Measurements from ENCODE around the gene ZNF777. TPM values are rescaled to one million over a fixed set of nuclear protein-coding genes. Genes with fewer than 3 reads are reported as not detected.
A peak's percentile ranks its signal among the peaks of the same experiment; 100 is the strongest.

ZNF777 gene
- total and polyA plus RNA-seq, 9 of the 15 experiments (the other 6 are each of a cell fraction or from before 2014, with no cell fraction given) = 0.11 to 32.6 (median 9.0) TPM

DNA sequence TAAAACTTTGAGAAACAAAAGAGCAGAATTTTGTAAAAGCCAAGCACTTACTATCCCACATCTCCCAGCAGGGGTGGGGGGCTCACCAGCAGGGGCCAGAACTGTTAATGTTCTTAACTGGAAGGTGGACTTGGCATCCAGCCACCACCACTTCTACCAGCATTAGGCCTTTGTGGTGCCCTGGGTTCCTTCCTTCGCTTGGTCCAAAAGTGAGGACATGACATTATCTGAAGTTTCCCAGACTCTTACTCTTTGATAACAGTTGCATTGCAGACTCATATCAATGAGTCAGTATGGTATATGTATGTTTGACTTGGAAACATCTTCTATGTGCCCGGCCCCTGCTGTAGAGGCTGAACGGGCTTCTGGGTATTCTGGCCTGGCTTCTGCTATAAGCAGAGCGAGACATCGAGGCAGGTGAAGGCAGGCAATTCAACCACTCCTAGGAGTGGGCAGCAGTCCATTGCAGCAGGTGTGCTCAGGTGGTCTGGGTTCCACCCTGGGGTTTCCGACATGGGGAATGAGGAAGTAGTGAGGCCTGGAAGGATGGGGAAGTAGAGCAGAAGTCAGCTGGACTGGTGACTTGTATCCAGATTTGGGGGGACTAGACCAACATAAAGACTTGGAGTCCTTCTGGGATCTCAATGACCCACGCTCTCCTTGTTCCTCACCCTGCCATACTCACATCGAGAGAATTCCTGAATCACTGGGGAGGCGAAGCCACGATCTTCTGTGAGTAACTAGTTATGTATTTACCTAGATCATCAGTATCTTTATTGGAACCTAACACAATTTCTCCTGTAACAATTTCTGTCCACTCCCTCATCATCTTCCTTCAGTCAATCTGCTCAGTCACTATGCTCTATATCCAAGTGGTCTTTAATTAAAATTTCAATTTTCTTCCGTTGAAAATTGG lies 4.1 kb downstream of the ZNF777 start:
- Histone ChIP-seq H3K4me1 (replicated peaks in 1 of 2; ENCODE audit: control insufficient read depth in 2 of 2, insufficient read depth in 2 of 2, low read length in 2 of 2) (peaks cover 17 to 20% of the 10 kb centered on the region in 2 experiments), H3K4me3 (no peak overlapping the region), H3K79me2 (ENCODE audit: control insufficient read depth, insufficient read depth, low read length) (peaks cover 28% of the 10 kb centered on the region), H3K4me2 (ENCODE audit: insufficient read depth, low read length) (no peak overlapping the region), H2AFZ (ENCODE audit: low read depth, low read length) (no peak overlapping the region), H3K9me3 (replicated peaks; ENCODE audit: control insufficient read depth, insufficient read depth, low read depth, low read length) (no peaks in the 10 kb centered on the region), H3K9me1 (ENCODE audit: control insufficient read depth, insufficient read depth, low read length) (no peaks in the 10 kb centered on the region), H3K27ac (ENCODE audit: extremely low read depth, low read depth, low read length) (no peak overlapping the region), H4K20me1 (replicated peaks; ENCODE audit: control insufficient read depth, insufficient read depth, low read length) (no peaks in the 10 kb centered on the region), H3K9ac (ENCODE audit: insufficient read depth in 1 of 2, low read depth in 2 of 2, low read length in 2 of 2) (no peak overlapping the region), H3K36me3 (ENCODE audit: control insufficient read depth, insufficient read depth, low read length) (peaks cover 54% of the 10 kb centered on the region), H3K27me3 (ENCODE audit: control insufficient read depth in 2 of 2, insufficient read depth in 2 of 2, low read length in 2 of 2) (no peaks in the 10 kb centered on the region)
- CTCF ChIA-PET (ENCODE audit: low intra/inter-chr PET ratio) = interaction anchor here (0.6 kb wide), 1 partner anchor 34 kb away, joined by 5 read pairs; no protein-coding TSS in a partner anchor
- FAIRE-seq (no peak), ATAC-seq (no peak), DNase-seq (ENCODE audit: extremely low read depth in 1 of 4, low spot score in 3 of 4) (no peak)
- intact Hi-C loops (cut with micrococcal nuclease) (no loop called here), in situ Hi-C loops (cut with MboI) (no loop called here)
- 94% methylated on average over 11 of the region's 11 CpGs for WGBS (ENCODE audit: insufficient coverage, low coverage, missing lambda C conversion rate)
- no TSS peak for BruUV-seq (replicated peaks)
- TF ChIP-seq, protein P1, sequence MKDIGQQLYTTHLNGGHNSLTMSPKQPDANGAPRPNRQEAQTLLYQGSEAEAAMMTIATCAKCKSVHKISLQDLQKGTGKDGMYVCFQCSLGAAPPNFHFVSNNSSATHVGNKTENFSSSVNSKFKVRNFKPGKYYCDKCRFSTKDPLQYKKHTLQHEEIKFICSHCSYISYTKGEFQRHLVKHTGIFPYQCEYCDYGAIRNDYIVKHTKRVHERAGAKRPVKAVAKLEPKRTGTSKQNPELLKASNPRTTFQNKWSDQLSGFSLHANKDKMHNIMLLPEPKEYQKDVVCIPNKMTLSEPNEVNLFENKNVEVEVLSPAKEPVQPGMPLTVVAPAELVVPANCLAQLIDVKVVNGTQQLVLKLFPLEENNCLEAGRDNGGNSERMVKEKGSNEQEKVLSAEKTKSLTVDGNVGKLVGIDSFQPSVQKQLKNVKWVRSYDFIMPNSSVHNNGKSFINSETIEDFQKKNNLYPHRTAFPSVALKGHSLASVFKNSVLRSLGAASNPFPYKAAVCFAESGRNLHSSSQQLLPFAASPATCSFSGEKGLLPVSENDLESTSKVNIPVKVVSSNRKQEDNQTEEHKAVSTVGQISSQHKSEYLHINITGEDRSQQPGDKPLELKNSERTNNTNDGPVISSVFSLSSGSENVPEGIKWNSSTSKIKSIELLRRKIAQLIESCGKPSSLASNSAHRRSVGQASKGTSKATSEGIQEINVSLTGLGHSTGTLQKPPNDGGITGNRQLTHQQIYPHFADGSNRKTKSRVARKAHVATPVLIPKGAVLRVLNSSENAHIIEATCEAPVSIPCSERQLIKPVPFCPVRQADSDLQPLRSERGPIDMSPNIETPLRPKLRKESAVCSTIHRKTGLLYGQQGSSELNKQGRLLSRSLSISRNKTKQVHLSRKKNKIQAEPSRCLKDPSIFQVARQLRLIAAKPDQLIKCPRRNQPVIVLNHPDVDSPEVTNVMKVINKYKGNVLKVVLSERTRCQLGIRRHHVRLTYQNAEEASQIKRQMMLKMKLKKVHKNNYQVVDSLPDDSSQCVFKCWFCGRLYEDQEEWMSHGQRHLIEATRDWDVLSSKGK (CRISPR knock-in tag; IDR thresholded peaks at IDR 0.05) = no peak
- TF ChIP-seq NFIC (IDR thresholded peaks at IDR 0.05) (peak; percentile 16; the same call in 1 of the 2 replicates), SPI1 (IDR thresholded peaks at IDR 0.05; ENCODE audit: borderline replicate concordance, low read depth, low read length) (peak; percentile 37; the same call in 1 of the 2 replicates)
- POLR2A ChIA-PET = interaction anchor here (0.7 kb wide), 1 partner anchor 76 kb away, joined by 3 read pairs; no protein-coding TSS in a partner anchor

All from K562 (cell line).